GM12878 (cell line): ENCODE results near the gene AXIN1. TPM values are rescaled to one million over a fixed set of nuclear protein-coding genes. Genes with fewer than 3 reads are reported as not detected.

ENCODE experiments used
- ATF7 ChIP-seq: fragments of 450-650 bp; IDR thresholded peaks from 2 replicates; pipeline ENCODE4 v1.6.1; 2016; ENCODE audit warnings: low read depth, mild to moderate bottlenecking
- BHLHE40 ChIP-seq, 2 experiments: fragments of 450-650 bp in 1 of 2; IDR thresholded peaks; 2 replicates each; pipeline ENCODE4 v1.6.1; 2011 to 2017; ENCODE audit warnings: low read depth in 2 of 2, borderline replicate concordance in 1 of 2, improper control_type of control experiment in 1 of 2, low read length in 1 of 2, mild to moderate bottlenecking in 1 of 2
- LARP7 ChIP-seq: fragments of 450-650 bp; IDR thresholded peaks from 2 replicates; pipeline ENCODE4 v1.6.1; 2017; ENCODE audit warnings: mild to moderate bottlenecking
- MYB ChIP-seq: fragments of 150-350 bp; IDR thresholded peaks from 2 replicates; pipeline ENCODE4 v1.6.1; 2014; ENCODE audit warnings: mild to moderate bottlenecking, low read depth, low read length, borderline replicate concordance
- POLR2A ChIP-seq: IDR thresholded peaks from 2 replicates; pipeline ENCODE4 v1.6.1; 2011; ENCODE audit warnings: low read depth, mild to moderate bottlenecking, low read length
- polyA plus RNA-seq, 11 experiments: library from polyadenylated mRNA; depleted of rRNA in 4 of 11; unstranded in 6 of 11; stranded (reverse) in 5 of 11; fragments of >200 nt; fragmentation: Nextera tagmentation in 4 of 11; fragmentation: Illumina TruSeq in 1 of 11; extraction: Ambion mirVana in 4 of 11; extraction: Trizol in 1 of 11; gene quantifications; 1 replicate in 1 of 11; 2 replicates in 10 of 11; pipeline versions ENCODE4 v1.2.1 to v1.2.3, GENCODE V29; 2011 to 2016; ENCODE audit warnings: inconsistent platforms in 2 of 11, missing spikeins in 2 of 11, low read depth in 1 of 11
- total RNA-seq, 4 experiments: library from RNA; depleted of rRNA in 3 of 4; stranded (reverse); fragments of >200 nt in 3 of 4; fragmentation: Illumina TruSeq in 1 of 4; extraction: Trizol in 1 of 4; gene quantifications; 2 replicates each; pipeline versions ENCODE4 v1.2.1 to v1.2.3, GENCODE V29; 2013 to 2021
- TF ChIP-seq, protein P1 (sequence below): fragments of 450-650 bp; IDR thresholded peaks from 2 replicates; pipeline ENCODE4 v1.6.1; 2017; ENCODE audit warnings: mild to moderate bottlenecking, moderate library complexity
- TF ChIP-seq, protein P2 (sequence below): IDR thresholded peaks from 2 replicates; pipeline ENCODE4 v1.6.1; 2011; ENCODE audit warnings: low read depth, mild to moderate bottlenecking, low read length, moderate library complexity, borderline replicate concordance; ENCODE audit errors: extremely low read depth
- TF ChIP-seq, protein P3 (sequence below): fragments of 450-650 bp; IDR thresholded peaks from 2 replicates; pipeline ENCODE4 v1.6.1; 2018; ENCODE audit warnings: mild to moderate bottlenecking, low read depth, moderate library complexity; ENCODE audit not compliant: partially characterized antibody

AXIN1 gene
- total and polyA plus RNA-seq, 10 of the 15 experiments (the other 5 are each of a cell fraction or from before 2014, with no cell fraction given) = 0.26 to 27.1 (median 7.7) TPM

DNA sequence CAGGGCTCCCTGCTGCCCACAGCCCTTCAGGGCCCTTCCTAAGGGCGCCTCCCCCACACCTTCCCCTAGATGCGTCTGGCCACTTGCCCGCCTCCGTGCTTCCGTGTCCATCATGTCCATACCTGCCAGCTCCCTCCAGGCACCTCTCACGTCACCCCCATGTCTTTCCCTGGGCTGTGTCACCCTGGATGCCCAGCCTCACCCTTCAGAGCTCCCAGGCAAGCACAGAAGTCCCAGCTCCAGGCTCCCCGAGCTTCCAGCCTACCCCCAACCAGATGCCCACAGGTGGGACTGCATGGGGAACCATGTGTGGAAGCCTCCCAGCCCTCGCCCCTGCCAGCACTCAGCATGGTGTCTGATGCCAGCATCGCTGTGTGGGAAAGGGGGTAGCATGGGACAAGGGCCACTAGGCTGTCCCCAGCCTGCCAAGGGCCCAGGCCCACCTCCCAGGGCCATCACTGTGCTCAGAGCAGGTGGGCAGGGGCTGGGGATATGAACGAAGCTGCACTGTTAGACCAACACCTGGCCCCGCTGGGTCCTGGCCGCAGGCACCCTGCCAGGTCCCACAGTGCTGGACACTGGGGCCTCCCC, 1.9 kb upstream of the AXIN1 start (continued):
- TF ChIP-seq, protein P1, sequence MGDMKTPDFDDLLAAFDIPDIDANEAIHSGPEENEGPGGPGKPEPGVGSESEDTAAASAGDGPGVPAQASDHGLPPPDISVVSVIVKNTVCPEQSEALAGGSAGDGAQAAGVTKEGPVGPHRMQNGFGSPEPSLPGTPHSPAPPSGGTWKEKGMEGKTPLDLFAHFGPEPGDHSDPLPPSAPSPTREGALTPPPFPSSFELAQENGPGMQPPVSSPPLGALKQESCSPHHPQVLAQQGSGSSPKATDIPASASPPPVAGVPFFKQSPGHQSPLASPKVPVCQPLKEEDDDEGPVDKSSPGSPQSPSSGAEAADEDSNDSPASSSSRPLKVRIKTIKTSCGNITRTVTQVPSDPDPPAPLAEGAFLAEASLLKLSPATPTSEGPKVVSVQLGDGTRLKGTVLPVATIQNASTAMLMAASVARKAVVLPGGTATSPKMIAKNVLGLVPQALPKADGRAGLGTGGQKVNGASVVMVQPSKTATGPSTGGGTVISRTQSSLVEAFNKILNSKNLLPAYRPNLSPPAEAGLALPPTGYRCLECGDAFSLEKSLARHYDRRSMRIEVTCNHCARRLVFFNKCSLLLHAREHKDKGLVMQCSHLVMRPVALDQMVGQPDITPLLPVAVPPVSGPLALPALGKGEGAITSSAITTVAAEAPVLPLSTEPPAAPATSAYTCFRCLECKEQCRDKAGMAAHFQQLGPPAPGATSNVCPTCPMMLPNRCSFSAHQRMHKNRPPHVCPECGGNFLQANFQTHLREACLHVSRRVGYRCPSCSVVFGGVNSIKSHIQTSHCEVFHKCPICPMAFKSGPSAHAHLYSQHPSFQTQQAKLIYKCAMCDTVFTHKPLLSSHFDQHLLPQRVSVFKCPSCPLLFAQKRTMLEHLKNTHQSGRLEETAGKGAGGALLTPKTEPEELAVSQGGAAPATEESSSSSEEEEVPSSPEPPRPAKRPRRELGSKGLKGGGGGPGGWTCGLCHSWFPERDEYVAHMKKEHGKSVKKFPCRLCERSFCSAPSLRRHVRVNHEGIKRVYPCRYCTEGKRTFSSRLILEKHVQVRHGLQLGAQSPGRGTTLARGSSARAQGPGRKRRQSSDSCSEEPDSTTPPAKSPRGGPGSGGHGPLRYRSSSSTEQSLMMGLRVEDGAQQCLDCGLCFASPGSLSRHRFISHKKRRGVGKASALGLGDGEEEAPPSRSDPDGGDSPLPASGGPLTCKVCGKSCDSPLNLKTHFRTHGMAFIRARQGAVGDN = no peak
- TF ChIP-seq ATF7 = no peak
- TF ChIP-seq, protein P2, sequence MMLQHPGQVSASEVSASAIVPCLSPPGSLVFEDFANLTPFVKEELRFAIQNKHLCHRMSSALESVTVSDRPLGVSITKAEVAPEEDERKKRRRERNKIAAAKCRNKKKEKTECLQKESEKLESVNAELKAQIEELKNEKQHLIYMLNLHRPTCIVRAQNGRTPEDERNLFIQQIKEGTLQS = no peak
- TF ChIP-seq BHLHE40 (IDR thresholded peaks at IDR 0.05; ENCODE audit: borderline replicate concordance in 1 of 2, low read depth in 2 of 2, low read length in 1 of 2) = no peak
- TF ChIP-seq POLR2A = no peak
- no peak for TF ChIP-seq MYB
- TF ChIP-seq, protein P3, sequence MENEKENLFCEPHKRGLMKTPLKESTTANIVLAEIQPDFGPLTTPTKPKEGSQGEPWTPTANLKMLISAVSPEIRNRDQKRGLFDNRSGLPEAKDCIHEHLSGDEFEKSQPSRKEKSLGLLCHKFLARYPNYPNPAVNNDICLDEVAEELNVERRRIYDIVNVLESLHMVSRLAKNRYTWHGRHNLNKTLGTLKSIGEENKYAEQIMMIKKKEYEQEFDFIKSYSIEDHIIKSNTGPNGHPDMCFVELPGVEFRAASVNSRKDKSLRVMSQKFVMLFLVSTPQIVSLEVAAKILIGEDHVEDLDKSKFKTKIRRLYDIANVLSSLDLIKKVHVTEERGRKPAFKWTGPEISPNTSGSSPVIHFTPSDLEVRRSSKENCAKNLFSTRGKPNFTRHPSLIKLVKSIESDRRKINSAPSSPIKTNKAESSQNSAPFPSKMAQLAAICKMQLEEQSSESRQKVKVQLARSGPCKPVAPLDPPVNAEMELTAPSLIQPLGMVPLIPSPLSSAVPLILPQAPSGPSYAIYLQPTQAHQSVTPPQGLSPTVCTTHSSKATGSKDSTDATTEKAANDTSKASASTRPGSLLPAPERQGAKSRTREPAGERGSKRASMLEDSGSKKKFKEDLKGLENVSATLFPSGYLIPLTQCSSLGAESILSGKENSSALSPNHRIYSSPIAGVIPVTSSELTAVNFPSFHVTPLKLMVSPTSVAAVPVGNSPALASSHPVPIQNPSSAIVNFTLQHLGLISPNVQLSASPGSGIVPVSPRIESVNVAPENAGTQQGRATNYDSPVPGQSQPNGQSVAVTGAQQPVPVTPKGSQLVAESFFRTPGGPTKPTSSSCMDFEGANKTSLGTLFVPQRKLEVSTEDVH = no peak
- TF ChIP-seq LARP7 = no peak
